Fibroblast of lung (primary cell): Measurements from ENCODE around the gene OAF.

ENCODE experiments used
- EZH2 ChIP-seq: IDR thresholded peaks from 2 replicates; pipeline ENCODE4 v1.5.1; 2012; ENCODE audit warnings: low read length, control low read depth, mild to moderate bottlenecking; ENCODE audit errors: missing control alignments
- TF ChIP-seq, protein P1 (sequence below), 2 donors: IDR thresholded peaks in 1 of 2; conservative IDR thresholded peaks in 1 of 2; 1 replicate in 1 of 2; 2 replicates in 1 of 2; pipeline ENCODE4 v1.5.1; 2011 to 2012; ENCODE audit warnings: low read length in 2 of 2, control low read depth in 1 of 2, inconsistent platforms in 1 of 2, low read depth in 1 of 2, mild to moderate bottlenecking in 1 of 2

DNA sequence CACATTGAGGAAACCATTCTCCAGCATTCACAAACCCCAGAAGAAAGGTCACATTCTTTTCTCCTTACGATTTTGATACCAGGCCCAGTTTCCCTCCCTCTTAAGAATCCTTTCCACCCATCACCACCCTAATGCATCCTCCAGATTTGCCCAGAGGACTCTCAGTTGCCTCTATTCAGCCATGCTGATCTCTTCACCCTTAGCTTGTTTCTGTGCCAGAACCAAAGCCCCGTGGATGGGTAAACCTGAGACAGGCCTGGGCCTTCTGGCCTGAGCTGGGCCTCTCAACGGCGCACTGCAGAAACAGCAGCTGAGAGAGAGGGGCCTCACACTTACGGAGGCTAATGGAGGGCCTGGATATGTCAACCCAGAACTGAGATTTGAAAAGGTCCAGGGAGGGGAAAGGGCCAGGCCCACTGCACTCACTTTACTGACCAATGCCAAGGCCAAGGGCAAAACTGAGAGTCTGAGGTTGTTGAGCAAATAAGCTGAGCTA is 32.2 kb upstream of the OAF start:
- TF ChIP-seq, protein P1, sequence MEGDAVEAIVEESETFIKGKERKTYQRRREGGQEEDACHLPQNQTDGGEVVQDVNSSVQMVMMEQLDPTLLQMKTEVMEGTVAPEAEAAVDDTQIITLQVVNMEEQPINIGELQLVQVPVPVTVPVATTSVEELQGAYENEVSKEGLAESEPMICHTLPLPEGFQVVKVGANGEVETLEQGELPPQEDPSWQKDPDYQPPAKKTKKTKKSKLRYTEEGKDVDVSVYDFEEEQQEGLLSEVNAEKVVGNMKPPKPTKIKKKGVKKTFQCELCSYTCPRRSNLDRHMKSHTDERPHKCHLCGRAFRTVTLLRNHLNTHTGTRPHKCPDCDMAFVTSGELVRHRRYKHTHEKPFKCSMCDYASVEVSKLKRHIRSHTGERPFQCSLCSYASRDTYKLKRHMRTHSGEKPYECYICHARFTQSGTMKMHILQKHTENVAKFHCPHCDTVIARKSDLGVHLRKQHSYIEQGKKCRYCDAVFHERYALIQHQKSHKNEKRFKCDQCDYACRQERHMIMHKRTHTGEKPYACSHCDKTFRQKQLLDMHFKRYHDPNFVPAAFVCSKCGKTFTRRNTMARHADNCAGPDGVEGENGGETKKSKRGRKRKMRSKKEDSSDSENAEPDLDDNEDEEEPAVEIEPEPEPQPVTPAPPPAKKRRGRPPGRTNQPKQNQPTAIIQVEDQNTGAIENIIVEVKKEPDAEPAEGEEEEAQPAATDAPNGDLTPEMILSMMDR (conservative IDR thresholded peaks at IDR 0.05 in 1 of 2, IDR thresholded peaks at IDR 0.05 in 1 of 2; ENCODE audit: low read depth in 1 of 2, low read length in 2 of 2), result no peak
- TF ChIP-seq EZH2, result no peak
